ENCODE results near the gene KRT14. TPM values are rescaled to one million over a fixed set of nuclear protein-coding genes. Genes with fewer than 3 reads are reported as not detected.

The KRT14 gene
- total and polyA plus RNA-seq, 2 experiments from 2014 or later = not detected

DNA sequence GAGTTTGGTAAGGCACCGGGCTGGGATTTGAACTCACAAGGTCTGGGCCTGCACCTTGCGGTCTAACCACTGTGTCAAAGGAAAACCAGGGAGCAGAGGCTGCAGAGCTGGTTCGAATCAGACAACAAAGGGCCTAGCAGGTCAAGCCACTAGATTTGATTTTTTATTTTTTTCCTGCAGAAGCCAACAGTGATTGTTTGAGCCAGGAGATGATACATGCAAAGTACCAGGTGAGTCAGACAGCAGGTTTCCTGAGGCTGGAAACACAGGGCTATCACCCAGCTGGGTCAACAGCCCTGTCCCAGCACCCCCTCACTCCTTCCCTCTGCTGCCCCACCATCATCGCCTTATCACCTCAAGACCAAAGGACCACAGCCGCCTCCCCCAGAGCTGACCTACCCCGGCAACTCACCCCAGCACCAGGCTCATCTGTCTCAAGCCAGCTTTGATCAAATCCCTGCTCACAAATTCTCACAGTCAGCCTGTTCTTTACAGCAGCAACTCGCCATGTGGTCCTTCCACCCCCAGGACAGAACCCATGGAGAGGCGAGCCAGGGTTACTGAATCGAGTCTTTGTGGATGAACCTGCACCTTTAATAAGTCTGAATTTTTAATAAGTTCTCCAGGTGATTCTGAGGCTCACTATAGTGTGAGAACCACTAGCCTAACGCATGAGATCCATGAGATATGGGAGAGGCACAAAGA, 45.6 kb downstream of the KRT14 start (continued):
- TF ChIP-seq ZNF331 (CRISPR knock-in tag; IDR thresholded peaks at IDR 0.05; ENCODE audit: low read depth) (no peak), NANOG (IDR thresholded peaks at IDR 0.05; ENCODE audit: borderline replicate concordance) (no peak), STAT1 (IDR thresholded peaks at IDR 0.05; ENCODE audit: unreplicated experiment) (no peak), EZH2phosphoT487 (IDR thresholded peaks at IDR 0.05; ENCODE audit: unreplicated experiment) (no peak)

DNA sequence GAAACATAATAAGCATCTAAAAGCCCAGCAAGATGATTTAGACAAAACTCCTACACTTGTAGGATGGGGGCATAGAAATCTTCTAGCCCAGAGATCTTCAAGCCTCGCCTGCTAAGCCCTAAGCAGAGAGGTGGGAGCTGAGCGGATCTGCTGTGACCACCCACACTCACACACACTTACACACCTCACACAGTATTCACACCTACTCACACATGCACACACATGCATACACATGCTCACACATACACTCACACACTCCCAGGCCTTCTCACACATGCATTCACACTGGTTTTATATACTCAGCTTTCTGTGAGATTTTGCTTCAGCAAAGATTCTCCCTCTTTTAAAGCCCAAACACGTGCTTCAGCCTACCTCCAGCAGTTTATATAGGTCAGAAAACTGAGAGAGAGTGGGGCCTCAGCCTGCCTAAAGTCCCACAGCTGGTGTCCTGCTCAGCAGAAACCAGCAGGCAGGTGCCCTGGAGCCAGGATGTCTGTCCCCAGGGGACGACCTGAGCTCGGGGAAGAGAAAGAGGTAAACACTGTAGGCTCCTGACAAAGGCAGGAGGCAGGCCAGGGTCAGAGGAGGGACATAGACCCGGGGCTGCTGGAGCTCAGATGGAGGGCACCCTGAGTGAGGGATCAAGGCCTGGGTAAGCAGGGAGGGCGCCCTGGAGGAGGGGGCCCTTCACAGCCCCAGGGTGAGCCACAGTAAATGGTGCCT, 46.6 kb downstream of the KRT14 start:
- H3K27ac ChIP-seq (ENCODE audit: low read depth) = no peak overlapping the region
- no peak overlapping the region; the same call in 1 of the 2 replicates for H3K27ac Mint-ChIP-seq
- H4K20me1 ChIP-seq (replicated peaks; ENCODE audit: insufficient read depth) = no peaks in the 10 kb centered on the region
- H3K9me2 ChIP-seq (ENCODE audit: insufficient read depth) = no peaks in the 10 kb centered on the region
- ATAC-seq (peak; percentile 39), DNase-seq (ENCODE audit: low spot score) (no peak)
- no peak overlapping the region for H3K4me2 ChIP-seq
- H3K4me3 ChIP-seq = no peak overlapping the region
- no peaks in the 10 kb centered on the region for H3F3A ChIP-seq (replicated peaks; ENCODE audit: low read depth)
- H3K27me3 ChIP-seq (ENCODE audit: insufficient read depth) = no peaks in the 10 kb centered on the region
- H3K36me3 Mint-ChIP-seq (ENCODE audit: low read depth) = no peaks in the 10 kb centered on the region
- peak overlapping the region; percentile 59; the same call in 1 of the 2 replicates for H2AFZ ChIP-seq
- H3K9me3 Mint-ChIP-seq = no peaks in the 10 kb centered on the region; the same call in 2 of the 3 replicates
- H3K27me3 Mint-ChIP-seq (ENCODE audit: insufficient read depth, low read depth, poor library complexity) = peaks cover 14% of the 10 kb centered on the region
- no peaks in the 10 kb centered on the region for H3K79me2 ChIP-seq (replicated peaks; ENCODE audit: insufficient read depth)
- H3K4me1 Mint-ChIP-seq = peaks cover 49% of the 10 kb centered on the region
- peaks cover 13% of the 10 kb centered on the region for H3K4me1 ChIP-seq (ENCODE audit: insufficient read depth)
- H3K4me3 Mint-ChIP-seq = no peak overlapping the region
- no peaks in the 10 kb centered on the region for H3K36me3 ChIP-seq (ENCODE audit: insufficient read depth)
- TF ChIP-seq POLR2AphosphoS5 (IDR thresholded peaks at IDR 0.05; ENCODE audit: low read depth) = no peak
- TF ChIP-seq, protein P1, sequence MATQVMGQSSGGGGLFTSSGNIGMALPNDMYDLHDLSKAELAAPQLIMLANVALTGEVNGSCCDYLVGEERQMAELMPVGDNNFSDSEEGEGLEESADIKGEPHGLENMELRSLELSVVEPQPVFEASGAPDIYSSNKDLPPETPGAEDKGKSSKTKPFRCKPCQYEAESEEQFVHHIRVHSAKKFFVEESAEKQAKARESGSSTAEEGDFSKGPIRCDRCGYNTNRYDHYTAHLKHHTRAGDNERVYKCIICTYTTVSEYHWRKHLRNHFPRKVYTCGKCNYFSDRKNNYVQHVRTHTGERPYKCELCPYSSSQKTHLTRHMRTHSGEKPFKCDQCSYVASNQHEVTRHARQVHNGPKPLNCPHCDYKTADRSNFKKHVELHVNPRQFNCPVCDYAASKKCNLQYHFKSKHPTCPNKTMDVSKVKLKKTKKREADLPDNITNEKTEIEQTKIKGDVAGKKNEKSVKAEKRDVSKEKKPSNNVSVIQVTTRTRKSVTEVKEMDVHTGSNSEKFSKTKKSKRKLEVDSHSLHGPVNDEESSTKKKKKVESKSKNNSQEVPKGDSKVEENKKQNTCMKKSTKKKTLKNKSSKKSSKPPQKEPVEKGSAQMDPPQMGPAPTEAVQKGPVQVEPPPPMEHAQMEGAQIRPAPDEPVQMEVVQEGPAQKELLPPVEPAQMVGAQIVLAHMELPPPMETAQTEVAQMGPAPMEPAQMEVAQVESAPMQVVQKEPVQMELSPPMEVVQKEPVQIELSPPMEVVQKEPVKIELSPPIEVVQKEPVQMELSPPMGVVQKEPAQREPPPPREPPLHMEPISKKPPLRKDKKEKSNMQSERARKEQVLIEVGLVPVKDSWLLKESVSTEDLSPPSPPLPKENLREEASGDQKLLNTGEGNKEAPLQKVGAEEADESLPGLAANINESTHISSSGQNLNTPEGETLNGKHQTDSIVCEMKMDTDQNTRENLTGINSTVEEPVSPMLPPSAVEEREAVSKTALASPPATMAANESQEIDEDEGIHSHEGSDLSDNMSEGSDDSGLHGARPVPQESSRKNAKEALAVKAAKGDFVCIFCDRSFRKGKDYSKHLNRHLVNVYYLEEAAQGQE (IDR thresholded peaks at IDR 0.05; ENCODE audit: unreplicated experiment) = no peak
- TF ChIP-seq EZH2phosphoT487 (IDR thresholded peaks at IDR 0.05; ENCODE audit: unreplicated experiment) = no peak
- TF ChIP-seq EZH2 (IDR thresholded peaks at IDR 0.05; ENCODE audit: low read depth, unreplicated experiment) = no peak
- TF ChIP-seq, protein P2, sequence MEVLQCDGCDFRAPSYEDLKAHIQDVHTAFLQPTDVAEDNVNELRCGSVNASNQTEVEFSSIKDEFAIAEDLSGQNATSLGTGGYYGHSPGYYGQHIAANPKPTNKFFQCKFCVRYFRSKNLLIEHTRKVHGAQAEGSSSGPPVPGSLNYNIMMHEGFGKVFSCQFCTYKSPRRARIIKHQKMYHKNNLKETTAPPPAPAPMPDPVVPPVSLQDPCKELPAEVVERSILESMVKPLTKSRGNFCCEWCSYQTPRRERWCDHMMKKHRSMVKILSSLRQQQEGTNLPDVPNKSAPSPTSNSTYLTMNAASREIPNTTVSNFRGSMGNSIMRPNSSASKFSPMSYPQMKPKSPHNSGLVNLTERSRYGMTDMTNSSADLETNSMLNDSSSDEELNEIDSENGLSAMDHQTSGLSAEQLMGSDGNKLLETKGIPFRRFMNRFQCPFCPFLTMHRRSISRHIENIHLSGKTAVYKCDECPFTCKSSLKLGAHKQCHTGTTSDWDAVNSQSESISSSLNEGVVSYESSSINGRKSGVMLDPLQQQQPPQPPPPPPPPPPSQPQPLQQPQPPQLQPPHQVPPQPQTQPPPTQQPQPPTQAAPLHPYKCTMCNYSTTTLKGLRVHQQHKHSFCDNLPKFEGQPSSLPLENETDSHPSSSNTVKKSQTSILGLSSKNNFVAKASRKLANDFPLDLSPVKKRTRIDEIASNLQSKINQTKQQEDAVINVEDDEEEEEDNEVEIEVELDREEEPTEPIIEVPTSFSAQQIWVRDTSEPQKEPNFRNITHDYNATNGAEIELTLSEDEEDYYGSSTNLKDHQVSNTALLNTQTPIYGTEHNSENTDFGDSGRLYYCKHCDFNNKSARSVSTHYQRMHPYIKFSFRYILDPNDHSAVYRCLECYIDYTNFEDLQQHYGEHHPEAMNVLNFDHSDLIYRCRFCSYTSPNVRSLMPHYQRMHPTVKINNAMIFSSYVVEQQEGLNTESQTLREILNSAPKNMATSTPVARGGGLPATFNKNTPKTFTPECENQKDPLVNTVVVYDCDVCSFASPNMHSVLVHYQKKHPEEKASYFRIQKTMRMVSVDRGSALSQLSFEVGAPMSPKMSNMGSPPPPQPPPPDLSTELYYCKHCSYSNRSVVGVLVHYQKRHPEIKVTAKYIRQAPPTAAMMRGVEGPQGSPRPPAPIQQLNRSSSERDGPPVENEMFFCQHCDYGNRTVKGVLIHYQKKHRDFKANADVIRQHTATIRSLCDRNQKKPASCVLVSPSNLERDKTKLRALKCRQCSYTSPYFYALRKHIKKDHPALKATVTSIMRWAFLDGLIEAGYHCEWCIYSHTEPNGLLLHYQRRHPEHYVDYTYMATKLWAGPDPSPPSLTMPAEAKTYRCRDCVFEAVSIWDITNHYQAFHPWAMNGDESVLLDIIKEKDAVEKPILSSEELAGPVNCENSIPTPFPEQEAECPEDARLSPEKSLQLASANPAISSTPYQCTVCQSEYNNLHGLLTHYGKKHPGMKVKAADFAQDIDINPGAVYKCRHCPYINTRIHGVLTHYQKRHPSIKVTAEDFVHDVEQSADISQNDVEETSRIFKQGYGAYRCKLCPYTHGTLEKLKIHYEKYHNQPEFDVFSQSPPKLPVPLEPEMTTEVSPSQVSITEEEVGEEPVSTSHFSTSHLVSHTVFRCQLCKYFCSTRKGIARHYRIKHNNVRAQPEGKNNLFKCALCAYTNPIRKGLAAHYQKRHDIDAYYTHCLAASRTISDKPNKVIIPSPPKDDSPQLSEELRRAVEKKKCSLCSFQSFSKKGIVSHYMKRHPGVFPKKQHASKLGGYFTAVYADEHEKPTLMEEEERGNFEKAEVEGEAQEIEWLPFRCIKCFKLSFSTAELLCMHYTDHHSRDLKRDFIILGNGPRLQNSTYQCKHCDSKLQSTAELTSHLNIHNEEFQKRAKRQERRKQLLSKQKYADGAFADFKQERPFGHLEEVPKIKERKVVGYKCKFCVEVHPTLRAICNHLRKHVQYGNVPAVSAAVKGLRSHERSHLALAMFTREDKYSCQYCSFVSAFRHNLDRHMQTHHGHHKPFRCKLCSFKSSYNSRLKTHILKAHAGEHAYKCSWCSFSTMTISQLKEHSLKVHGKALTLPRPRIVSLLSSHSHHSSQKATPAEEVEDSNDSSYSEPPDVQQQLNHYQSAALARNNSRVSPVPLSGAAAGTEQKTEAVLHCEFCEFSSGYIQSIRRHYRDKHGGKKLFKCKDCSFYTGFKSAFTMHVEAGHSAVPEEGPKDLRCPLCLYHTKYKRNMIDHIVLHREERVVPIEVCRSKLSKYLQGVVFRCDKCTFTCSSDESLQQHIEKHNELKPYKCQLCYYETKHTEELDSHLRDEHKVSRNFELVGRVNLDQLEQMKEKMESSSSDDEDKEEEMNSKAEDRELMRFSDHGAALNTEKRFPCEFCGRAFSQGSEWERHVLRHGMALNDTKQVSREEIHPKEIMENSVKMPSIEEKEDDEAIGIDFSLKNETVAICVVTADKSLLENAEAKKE (CRISPR knock-in tag; IDR thresholded peaks at IDR 0.05) = no peak
- TF ChIP-seq, protein P3, sequence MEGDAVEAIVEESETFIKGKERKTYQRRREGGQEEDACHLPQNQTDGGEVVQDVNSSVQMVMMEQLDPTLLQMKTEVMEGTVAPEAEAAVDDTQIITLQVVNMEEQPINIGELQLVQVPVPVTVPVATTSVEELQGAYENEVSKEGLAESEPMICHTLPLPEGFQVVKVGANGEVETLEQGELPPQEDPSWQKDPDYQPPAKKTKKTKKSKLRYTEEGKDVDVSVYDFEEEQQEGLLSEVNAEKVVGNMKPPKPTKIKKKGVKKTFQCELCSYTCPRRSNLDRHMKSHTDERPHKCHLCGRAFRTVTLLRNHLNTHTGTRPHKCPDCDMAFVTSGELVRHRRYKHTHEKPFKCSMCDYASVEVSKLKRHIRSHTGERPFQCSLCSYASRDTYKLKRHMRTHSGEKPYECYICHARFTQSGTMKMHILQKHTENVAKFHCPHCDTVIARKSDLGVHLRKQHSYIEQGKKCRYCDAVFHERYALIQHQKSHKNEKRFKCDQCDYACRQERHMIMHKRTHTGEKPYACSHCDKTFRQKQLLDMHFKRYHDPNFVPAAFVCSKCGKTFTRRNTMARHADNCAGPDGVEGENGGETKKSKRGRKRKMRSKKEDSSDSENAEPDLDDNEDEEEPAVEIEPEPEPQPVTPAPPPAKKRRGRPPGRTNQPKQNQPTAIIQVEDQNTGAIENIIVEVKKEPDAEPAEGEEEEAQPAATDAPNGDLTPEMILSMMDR (conservative IDR thresholded peaks at IDR 0.05; ENCODE audit: low read depth in 2 of 2) = no peak
- TF ChIP-seq STAT1 (IDR thresholded peaks at IDR 0.05; ENCODE audit: unreplicated experiment) = no peak
- TF ChIP-seq, protein P4, sequence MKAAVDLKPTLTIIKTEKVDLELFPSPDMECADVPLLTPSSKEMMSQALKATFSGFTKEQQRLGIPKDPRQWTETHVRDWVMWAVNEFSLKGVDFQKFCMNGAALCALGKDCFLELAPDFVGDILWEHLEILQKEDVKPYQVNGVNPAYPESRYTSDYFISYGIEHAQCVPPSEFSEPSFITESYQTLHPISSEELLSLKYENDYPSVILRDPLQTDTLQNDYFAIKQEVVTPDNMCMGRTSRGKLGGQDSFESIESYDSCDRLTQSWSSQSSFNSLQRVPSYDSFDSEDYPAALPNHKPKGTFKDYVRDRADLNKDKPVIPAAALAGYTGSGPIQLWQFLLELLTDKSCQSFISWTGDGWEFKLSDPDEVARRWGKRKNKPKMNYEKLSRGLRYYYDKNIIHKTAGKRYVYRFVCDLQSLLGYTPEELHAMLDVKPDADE (IDR thresholded peaks at IDR 0.05) = no peak
